H9 (cell line): ENCODE results near the gene ASB16. TPM values are rescaled to one million over a fixed set of nuclear protein-coding genes. Genes with fewer than 3 reads are reported as not detected.

Experiments used
- DNase-seq: peaks from one replicate; pipeline ENCODE4 v3.0.0-alpha.2; 2017
- H2AFZ ChIP-seq: one replicate; pipeline ENCODE4 v1.6.1; 2013; ENCODE audit warnings: mild to moderate bottlenecking, low read length, control low read depth, moderate library complexity
- H2AK5ac ChIP-seq: 2 replicates; pipeline ENCODE4 v1.6.1; 2013; ENCODE audit warnings: low read length, control low read depth, mixed read lengths; ENCODE audit not compliant: insufficient read length
- H2BK120ac ChIP-seq: one replicate; pipeline ENCODE4 v1.6.1; 2013; ENCODE audit warnings: low read depth, mild to moderate bottlenecking, low read length, control low read depth, inconsistent platforms; ENCODE audit not compliant: poor library complexity, severe bottlenecking
- H2BK12ac ChIP-seq: 2 replicates; pipeline ENCODE4 v1.6.1; 2013; ENCODE audit warnings: low read length, control low read depth, mixed read lengths, low read depth; ENCODE audit not compliant: insufficient read length
- H2BK15ac ChIP-seq: 2 replicates; pipeline ENCODE4 v1.6.1; 2013; ENCODE audit warnings: low read depth, low read length, control low read depth
- H2BK20ac ChIP-seq: one replicate; pipeline ENCODE4 v1.6.1; 2013; ENCODE audit warnings: low read depth, mild to moderate bottlenecking, low read length, control low read depth, inconsistent platforms; ENCODE audit not compliant: poor library complexity, severe bottlenecking
- H2BK5ac ChIP-seq: 2 replicates; pipeline ENCODE4 v1.6.1; 2013; ENCODE audit warnings: low read length, control low read depth, mixed read lengths; ENCODE audit not compliant: insufficient read length
- H3K14ac ChIP-seq: 2 replicates; pipeline ENCODE4 v1.6.1; 2013; ENCODE audit warnings: low read length, control low read depth; ENCODE audit not compliant: insufficient read depth
- H3K18ac ChIP-seq: 2 replicates; pipeline ENCODE4 v1.6.1; 2013; ENCODE audit warnings: low read depth, mild to moderate bottlenecking, mixed read lengths, low read length, control low read depth; ENCODE audit not compliant: insufficient read length
- H3K23ac ChIP-seq: 2 replicates; pipeline ENCODE4 v1.6.1; 2013; ENCODE audit warnings: low read length, control low read depth, mixed read lengths, low read depth; ENCODE audit not compliant: insufficient read length
- H3K23me2 ChIP-seq: 2 replicates; pipeline ENCODE4 v1.6.1; 2013; ENCODE audit warnings: low read depth, mild to moderate bottlenecking, mixed read lengths, low read length, control low read depth; ENCODE audit not compliant: insufficient read length, poor library complexity, severe bottlenecking
- H3K27ac ChIP-seq: 2 replicates; pipeline ENCODE4 v1.5.1; 2013; ENCODE audit warnings: low read length, control low read depth, mixed read lengths, low read depth; ENCODE audit not compliant: insufficient read length
- H3K27me3 ChIP-seq: 2 replicates; pipeline ENCODE4 v1.6.1; 2013; ENCODE audit warnings: low read length, control low read depth, inconsistent platforms; ENCODE audit not compliant: insufficient read depth
- H3K4ac ChIP-seq: 2 replicates; pipeline ENCODE4 v1.6.1; 2013; ENCODE audit warnings: low read depth, mild to moderate bottlenecking, control low read depth, inconsistent platforms, low read length, moderate library complexity
- H3K4me1 ChIP-seq: 2 replicates; pipeline ENCODE4 v1.6.1; 2013; ENCODE audit warnings: low read length, control low read depth, inconsistent platforms; ENCODE audit not compliant: insufficient read depth
- H3K4me2 ChIP-seq: 2 replicates; pipeline ENCODE4 v1.6.1; 2013; ENCODE audit warnings: low read length, control low read depth, mixed read lengths; ENCODE audit not compliant: insufficient read length, insufficient read depth
- H3K56ac ChIP-seq: 2 replicates; pipeline ENCODE4 v1.6.1; 2013; ENCODE audit warnings: low read depth, mild to moderate bottlenecking, mixed read lengths, low read length, control low read depth; ENCODE audit not compliant: insufficient read length
- H3K79me1 ChIP-seq: 2 replicates; pipeline ENCODE4 v1.6.1; 2013; ENCODE audit warnings: low read depth, mild to moderate bottlenecking, moderate library complexity, low read length, control low read depth, inconsistent platforms; ENCODE audit not compliant: insufficient read depth, poor library complexity, severe bottlenecking
- H3K79me2 ChIP-seq: 2 replicates; pipeline ENCODE4 v1.6.1; 2013; ENCODE audit warnings: low read length, control low read depth, inconsistent platforms; ENCODE audit not compliant: insufficient read depth
- H3K9ac ChIP-seq: 2 replicates; pipeline ENCODE4 v1.6.1; 2013; ENCODE audit warnings: low read length, control low read depth, mixed read lengths; ENCODE audit not compliant: insufficient read length; ENCODE audit errors: extremely low read depth
- H3K9me3 ChIP-seq: one replicate; pipeline ENCODE4 v1.6.1; 2013; ENCODE audit warnings: low read depth, low read length, inconsistent platforms; ENCODE audit not compliant: control insufficient read depth
- H3T11ph ChIP-seq: one replicate; pipeline ENCODE4 v1.6.1; 2013; ENCODE audit warnings: mild to moderate bottlenecking, low read length, control low read depth, inconsistent platforms
- H4K20me1 ChIP-seq: one replicate; pipeline ENCODE4 v1.6.1; 2013; ENCODE audit not compliant: control insufficient read depth, insufficient read length, insufficient read depth
- H4K5ac ChIP-seq: 2 replicates; pipeline ENCODE4 v1.6.1; 2013; ENCODE audit warnings: low read depth, mild to moderate bottlenecking, mixed read lengths, low read length, control low read depth; ENCODE audit not compliant: insufficient read length
- H4K8ac ChIP-seq: replicated peaks from 2 replicates; pipeline ENCODE4 v1.6.1; 2013; ENCODE audit warnings: low read length, control low read depth, mixed read lengths, low read depth; ENCODE audit not compliant: insufficient read length
- H4K91ac ChIP-seq: 2 replicates; pipeline ENCODE4 v1.6.1; 2013; ENCODE audit warnings: low read depth, mild to moderate bottlenecking, moderate library complexity, mixed read lengths, low read length, control low read depth; ENCODE audit not compliant: insufficient read length
- H3K27ac Mint-ChIP-seq, 3 experiments: 2 replicates in 2 of 3; 3 replicates in 1 of 3; pipeline ENCODE4 v1.8.0; 2020 to 2021; ENCODE audit warnings: mixed read lengths in 3 of 3, mild to moderate bottlenecking in 1 of 3, moderate library complexity in 1 of 3
- H3K27me3 Mint-ChIP-seq: 2 replicates; pipeline ENCODE4 v1.8.0; 2021; ENCODE audit warnings: low read depth, mild to moderate bottlenecking, moderate library complexity, mixed read lengths
- H3K36me3 Mint-ChIP-seq, 3 experiments: 2 replicates in 2 of 3; 3 replicates in 1 of 3; pipeline ENCODE4 v1.8.0; 2020 to 2021; ENCODE audit warnings: low read depth in 3 of 3, mixed read lengths in 3 of 3; ENCODE audit not compliant: insufficient read depth in 1 of 3
- H3K4me1 Mint-ChIP-seq, 2 experiments: 2 replicates each; pipeline ENCODE4 v1.8.0; 2020; ENCODE audit warnings: mixed read lengths in 2 of 2
- H3K4me3 Mint-ChIP-seq, 2 experiments: 2 replicates in 1 of 2; 3 replicates in 1 of 2; pipeline ENCODE4 v1.8.0; 2020 to 2021; ENCODE audit warnings: mild to moderate bottlenecking in 2 of 2, mixed read lengths in 2 of 2, moderate library complexity in 1 of 2
- H3K9me3 Mint-ChIP-seq, 2 experiments: 2 replicates in 1 of 2; 3 replicates in 1 of 2; pipeline ENCODE4 v1.8.0; 2020; ENCODE audit warnings: mild to moderate bottlenecking in 2 of 2, mixed read lengths in 2 of 2, moderate library complexity in 1 of 2
- WGBS: extraction: QIAGEN DNeasy Blood & Tissue Kit; methylation state at CpG from one replicate; pipeline ENCODE4 v1.1.7; 2013; ENCODE audit warnings: missing lambda C conversion rate, low lambda C conversion rate, mixed read lengths; ENCODE audit not compliant: insufficient read length; ENCODE audit errors: extremely low coverage; 5-methylcytosine and 5-hydroxymethylcytosine counted together
- total RNA-seq: library from RNA; stranded (reverse); gene quantifications from 2 replicates; pipeline ENCODE4 v1.2.1, GENCODE V29; 2021
- TF ChIP-seq, protein P1 (sequence below): fragments of 200-600 bp; sonication (generic); conservative IDR thresholded peaks from 3 replicates; pipeline ENCODE4 v1.8.0; 2021; ENCODE audit warnings: antibody characterized with exemption, mild to moderate bottlenecking

Gene ASB16
- total RNA-seq, 1 experiment from 2014 or later = 0.90 TPM

DNA sequence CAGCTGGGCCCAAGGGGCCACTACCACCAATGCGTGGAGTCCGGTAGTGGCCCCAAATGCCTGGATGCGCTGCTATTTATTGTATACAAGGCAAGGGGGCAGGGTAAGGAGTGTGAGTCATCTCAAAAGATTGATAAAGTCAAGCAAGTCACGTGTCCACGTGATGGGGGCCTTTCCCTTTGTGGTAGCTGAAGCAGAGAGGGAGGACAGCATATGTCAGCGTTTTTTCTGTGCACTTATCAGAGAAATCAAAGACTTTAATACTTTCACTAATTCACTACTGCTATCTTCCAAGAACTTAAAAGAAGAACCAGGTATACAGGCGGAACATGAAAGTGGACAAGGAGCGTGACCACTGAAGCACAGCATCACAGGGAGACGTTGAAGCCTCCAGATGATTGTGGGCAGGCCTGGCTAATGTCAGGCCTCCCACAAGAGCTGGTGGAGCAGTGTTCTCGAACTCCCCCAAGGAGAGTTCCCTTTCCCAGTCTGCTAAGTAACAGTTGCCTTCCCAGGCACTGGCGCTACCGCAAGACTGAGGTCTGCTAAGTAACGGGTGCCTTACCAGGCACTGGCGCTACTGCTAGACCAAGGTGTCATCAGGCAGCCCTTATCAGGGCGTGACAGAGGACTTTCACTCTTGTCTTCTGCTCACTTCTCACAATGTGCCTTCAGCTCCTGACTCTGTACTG, 10.8 kb upstream of the ASB16 start:
- H2AFZ ChIP-seq = no peak overlapping the region
- no peak overlapping the region for H3K4me2 ChIP-seq
- no peak overlapping the region for H3T11ph ChIP-seq
- no peak overlapping the region for H3K9ac ChIP-seq
- Mint-ChIP-seq H3K9me3 (no peaks in the 10 kb centered on the region), H3K27me3 (no peaks in the 10 kb centered on the region), H3K36me3 (peaks cover 28 to 63% (median 56%) of the 10 kb centered on the region in 3 experiments), H3K4me3 (no peak overlapping the region), H3K27ac (no peak overlapping the region; a peak in 1 of 7 replicates), H3K4me1 (no peaks in the 10 kb centered on the region)
- no peaks in the 10 kb centered on the region for H4K20me1 ChIP-seq
- H2BK120ac ChIP-seq = no peak overlapping the region
- no peak overlapping the region for H3K56ac ChIP-seq
- no peak overlapping the region for H2AK5ac ChIP-seq
- no peak overlapping the region for H3K27ac ChIP-seq
- no peak overlapping the region for H4K8ac ChIP-seq
- TF ChIP-seq, protein P1, sequence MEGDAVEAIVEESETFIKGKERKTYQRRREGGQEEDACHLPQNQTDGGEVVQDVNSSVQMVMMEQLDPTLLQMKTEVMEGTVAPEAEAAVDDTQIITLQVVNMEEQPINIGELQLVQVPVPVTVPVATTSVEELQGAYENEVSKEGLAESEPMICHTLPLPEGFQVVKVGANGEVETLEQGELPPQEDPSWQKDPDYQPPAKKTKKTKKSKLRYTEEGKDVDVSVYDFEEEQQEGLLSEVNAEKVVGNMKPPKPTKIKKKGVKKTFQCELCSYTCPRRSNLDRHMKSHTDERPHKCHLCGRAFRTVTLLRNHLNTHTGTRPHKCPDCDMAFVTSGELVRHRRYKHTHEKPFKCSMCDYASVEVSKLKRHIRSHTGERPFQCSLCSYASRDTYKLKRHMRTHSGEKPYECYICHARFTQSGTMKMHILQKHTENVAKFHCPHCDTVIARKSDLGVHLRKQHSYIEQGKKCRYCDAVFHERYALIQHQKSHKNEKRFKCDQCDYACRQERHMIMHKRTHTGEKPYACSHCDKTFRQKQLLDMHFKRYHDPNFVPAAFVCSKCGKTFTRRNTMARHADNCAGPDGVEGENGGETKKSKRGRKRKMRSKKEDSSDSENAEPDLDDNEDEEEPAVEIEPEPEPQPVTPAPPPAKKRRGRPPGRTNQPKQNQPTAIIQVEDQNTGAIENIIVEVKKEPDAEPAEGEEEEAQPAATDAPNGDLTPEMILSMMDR = no peak
- no peaks in the 10 kb centered on the region for H3K23me2 ChIP-seq
- H3K79me2 ChIP-seq = no peaks in the 10 kb centered on the region
- H2BK5ac ChIP-seq = no peak overlapping the region
- no peak overlapping the region for H3K23ac ChIP-seq
- no peak overlapping the region for H2BK12ac ChIP-seq
- no peak overlapping the region for H2BK20ac ChIP-seq
- no CpG with 5 or more reads among the region's 15 CpGs for WGBS
- no peak overlapping the region for H3K4ac ChIP-seq
- no peak overlapping the region for H3K18ac ChIP-seq
- DNase-seq = no peak
- no peaks in the 10 kb centered on the region for H3K27me3 ChIP-seq
- H2BK15ac ChIP-seq = no peak overlapping the region
- H3K9me3 ChIP-seq = no peaks in the 10 kb centered on the region
- H4K91ac ChIP-seq = no peak overlapping the region
- H3K79me1 ChIP-seq = no peaks in the 10 kb centered on the region
- no peaks in the 10 kb centered on the region for H3K4me1 ChIP-seq
- no peak overlapping the region for H3K14ac ChIP-seq
- H4K5ac ChIP-seq = no peak overlapping the region
